Measurements from ENCODE around the gene PTDSS2. TPM values are rescaled to one million over a fixed set of nuclear protein-coding genes. Genes with fewer than 3 reads are reported as not detected.
A peak's percentile ranks its signal among the peaks of the same experiment; 100 is the strongest.

The PTDSS2 gene
- total and polyA plus RNA-seq, 2 of the 13 experiments (the other 11 are each of a cell fraction or from before 2014, with no cell fraction given) = 21.7 to 26.4 TPM

DNA sequence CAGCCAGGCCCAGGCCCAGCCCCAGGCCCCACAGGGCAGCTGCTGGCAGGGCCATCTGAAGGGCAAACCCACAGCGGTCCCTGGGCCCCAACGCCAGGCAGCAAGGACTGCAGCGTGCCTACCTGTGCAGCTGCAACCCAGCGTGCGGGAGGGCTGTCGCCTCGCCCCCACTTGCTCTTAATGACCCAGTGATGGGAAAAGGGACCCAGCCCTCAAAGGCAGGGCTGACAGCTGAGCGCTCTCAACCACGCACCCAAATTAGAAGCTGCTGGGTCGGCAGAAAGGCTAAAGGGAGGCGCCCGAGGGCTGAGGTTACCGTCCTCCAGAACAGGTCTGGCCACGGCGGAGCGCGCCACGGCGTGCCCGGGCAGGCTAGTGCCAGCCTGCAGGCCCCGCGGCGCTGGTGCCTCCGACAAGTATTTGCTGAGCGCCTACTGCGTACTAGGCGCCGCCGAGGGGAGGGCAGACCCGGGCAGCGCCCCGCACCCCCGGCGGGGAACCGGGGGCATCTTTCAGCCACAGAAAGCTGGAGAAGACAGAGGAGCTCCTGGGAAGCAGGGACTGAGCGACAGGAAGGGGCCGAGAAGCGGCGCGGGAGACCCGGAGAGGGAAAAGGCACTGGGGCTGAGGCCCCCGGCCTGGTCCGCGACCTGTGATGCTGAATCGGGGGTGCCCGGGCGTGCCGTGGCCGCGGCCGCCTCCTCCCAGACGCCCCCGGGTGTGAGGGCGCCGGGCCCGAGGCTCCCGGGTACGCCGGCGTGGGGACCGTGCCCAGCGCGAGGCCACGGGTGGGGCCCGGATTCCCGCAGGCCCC, 84.5 kb downstream of the PTDSS2 start (continued):
- TF ChIP-seq, protein P1, sequence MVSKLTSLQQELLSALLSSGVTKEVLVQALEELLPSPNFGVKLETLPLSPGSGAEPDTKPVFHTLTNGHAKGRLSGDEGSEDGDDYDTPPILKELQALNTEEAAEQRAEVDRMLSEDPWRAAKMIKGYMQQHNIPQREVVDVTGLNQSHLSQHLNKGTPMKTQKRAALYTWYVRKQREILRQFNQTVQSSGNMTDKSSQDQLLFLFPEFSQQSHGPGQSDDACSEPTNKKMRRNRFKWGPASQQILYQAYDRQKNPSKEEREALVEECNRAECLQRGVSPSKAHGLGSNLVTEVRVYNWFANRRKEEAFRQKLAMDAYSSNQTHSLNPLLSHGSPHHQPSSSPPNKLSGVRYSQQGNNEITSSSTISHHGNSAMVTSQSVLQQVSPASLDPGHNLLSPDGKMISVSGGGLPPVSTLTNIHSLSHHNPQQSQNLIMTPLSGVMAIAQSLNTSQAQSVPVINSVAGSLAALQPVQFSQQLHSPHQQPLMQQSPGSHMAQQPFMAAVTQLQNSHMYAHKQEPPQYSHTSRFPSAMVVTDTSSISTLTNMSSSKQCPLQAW (CRISPR knock-in tag; IDR thresholded peaks at IDR 0.05) = peak; percentile 60; the same call in 1 of the 2 replicates
- TF ChIP-seq CHD2 (IDR thresholded peaks at IDR 0.05; ENCODE audit: low read depth, low read length) (no peak), POLR2A (IDR thresholded peaks at IDR 0.05; ENCODE audit: insufficient read depth in 1 of 2, low read depth in 2 of 2, low read length in 2 of 2) (no peak), ZNF382 (CRISPR knock-in tag; IDR thresholded peaks at IDR 0.05; ENCODE audit: borderline replicate concordance) (no peak), JDP2 (CRISPR knock-in tag; IDR thresholded peaks at IDR 0.05; ENCODE audit: borderline replicate concordance) (no peak), SRSF1 (optimal IDR thresholded peaks at IDR 0.05; ENCODE audit: low read depth, low read length) (no peak), ZNF101 (CRISPR knock-in tag; IDR thresholded peaks at IDR 0.05; ENCODE audit: borderline replicate concordance, low read depth) (no peak), RFX3 (CRISPR knock-in tag; IDR thresholded peaks at IDR 0.05) (no peak), PHF8 (CRISPR knock-in tag; IDR thresholded peaks at IDR 0.05) (peak; percentile 35; the same call in 1 of the 2 replicates)
- TF ChIP-seq, protein P2, sequence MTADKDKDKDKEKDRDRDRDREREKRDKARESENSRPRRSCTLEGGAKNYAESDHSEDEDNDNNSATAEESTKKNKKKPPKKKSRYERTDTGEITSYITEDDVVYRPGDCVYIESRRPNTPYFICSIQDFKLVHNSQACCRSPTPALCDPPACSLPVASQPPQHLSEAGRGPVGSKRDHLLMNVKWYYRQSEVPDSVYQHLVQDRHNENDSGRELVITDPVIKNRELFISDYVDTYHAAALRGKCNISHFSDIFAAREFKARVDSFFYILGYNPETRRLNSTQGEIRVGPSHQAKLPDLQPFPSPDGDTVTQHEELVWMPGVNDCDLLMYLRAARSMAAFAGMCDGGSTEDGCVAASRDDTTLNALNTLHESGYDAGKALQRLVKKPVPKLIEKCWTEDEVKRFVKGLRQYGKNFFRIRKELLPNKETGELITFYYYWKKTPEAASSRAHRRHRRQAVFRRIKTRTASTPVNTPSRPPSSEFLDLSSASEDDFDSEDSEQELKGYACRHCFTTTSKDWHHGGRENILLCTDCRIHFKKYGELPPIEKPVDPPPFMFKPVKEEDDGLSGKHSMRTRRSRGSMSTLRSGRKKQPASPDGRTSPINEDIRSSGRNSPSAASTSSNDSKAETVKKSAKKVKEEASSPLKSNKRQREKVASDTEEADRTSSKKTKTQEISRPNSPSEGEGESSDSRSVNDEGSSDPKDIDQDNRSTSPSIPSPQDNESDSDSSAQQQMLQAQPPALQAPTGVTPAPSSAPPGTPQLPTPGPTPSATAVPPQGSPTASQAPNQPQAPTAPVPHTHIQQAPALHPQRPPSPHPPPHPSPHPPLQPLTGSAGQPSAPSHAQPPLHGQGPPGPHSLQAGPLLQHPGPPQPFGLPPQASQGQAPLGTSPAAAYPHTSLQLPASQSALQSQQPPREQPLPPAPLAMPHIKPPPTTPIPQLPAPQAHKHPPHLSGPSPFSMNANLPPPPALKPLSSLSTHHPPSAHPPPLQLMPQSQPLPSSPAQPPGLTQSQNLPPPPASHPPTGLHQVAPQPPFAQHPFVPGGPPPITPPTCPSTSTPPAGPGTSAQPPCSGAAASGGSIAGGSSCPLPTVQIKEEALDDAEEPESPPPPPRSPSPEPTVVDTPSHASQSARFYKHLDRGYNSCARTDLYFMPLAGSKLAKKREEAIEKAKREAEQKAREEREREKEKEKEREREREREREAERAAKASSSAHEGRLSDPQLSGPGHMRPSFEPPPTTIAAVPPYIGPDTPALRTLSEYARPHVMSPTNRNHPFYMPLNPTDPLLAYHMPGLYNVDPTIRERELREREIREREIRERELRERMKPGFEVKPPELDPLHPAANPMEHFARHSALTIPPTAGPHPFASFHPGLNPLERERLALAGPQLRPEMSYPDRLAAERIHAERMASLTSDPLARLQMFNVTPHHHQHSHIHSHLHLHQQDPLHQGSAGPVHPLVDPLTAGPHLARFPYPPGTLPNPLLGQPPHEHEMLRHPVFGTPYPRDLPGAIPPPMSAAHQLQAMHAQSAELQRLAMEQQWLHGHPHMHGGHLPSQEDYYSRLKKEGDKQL (CRISPR knock-in tag; IDR thresholded peaks at IDR 0.05; ENCODE audit: low read depth) = no peak
- TF ChIP-seq, protein P3, sequence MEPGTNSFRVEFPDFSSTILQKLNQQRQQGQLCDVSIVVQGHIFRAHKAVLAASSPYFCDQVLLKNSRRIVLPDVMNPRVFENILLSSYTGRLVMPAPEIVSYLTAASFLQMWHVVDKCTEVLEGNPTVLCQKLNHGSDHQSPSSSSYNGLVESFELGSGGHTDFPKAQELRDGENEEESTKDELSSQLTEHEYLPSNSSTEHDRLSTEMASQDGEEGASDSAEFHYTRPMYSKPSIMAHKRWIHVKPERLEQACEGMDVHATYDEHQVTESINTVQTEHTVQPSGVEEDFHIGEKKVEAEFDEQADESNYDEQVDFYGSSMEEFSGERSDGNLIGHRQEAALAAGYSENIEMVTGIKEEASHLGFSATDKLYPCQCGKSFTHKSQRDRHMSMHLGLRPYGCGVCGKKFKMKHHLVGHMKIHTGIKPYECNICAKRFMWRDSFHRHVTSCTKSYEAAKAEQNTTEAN (CRISPR knock-in tag; conservative IDR thresholded peaks at IDR 0.05) = 0 out of 2 replicates have a peak, but pooled peaks have one; percentile 26
- TF ChIP-seq, protein P4, sequence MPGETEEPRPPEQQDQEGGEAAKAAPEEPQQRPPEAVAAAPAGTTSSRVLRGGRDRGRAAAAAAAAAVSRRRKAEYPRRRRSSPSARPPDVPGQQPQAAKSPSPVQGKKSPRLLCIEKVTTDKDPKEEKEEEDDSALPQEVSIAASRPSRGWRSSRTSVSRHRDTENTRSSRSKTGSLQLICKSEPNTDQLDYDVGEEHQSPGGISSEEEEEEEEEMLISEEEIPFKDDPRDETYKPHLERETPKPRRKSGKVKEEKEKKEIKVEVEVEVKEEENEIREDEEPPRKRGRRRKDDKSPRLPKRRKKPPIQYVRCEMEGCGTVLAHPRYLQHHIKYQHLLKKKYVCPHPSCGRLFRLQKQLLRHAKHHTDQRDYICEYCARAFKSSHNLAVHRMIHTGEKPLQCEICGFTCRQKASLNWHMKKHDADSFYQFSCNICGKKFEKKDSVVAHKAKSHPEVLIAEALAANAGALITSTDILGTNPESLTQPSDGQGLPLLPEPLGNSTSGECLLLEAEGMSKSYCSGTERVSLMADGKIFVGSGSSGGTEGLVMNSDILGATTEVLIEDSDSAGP (CRISPR knock-in tag; IDR thresholded peaks at IDR 0.05; ENCODE audit: borderline replicate concordance) = peak; percentile 54; the same call in 1 of the 2 replicates
- TF ChIP-seq, protein P5, sequence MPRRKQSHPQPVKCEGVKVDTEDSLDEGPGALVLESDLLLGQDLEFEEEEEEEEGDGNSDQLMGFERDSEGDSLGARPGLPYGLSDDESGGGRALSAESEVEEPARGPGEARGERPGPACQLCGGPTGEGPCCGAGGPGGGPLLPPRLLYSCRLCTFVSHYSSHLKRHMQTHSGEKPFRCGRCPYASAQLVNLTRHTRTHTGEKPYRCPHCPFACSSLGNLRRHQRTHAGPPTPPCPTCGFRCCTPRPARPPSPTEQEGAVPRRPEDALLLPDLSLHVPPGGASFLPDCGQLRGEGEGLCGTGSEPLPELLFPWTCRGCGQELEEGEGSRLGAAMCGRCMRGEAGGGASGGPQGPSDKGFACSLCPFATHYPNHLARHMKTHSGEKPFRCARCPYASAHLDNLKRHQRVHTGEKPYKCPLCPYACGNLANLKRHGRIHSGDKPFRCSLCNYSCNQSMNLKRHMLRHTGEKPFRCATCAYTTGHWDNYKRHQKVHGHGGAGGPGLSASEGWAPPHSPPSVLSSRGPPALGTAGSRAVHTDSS (CRISPR knock-in tag; conservative IDR thresholded peaks at IDR 0.05) = no peak
- TF ChIP-seq, protein P6, sequence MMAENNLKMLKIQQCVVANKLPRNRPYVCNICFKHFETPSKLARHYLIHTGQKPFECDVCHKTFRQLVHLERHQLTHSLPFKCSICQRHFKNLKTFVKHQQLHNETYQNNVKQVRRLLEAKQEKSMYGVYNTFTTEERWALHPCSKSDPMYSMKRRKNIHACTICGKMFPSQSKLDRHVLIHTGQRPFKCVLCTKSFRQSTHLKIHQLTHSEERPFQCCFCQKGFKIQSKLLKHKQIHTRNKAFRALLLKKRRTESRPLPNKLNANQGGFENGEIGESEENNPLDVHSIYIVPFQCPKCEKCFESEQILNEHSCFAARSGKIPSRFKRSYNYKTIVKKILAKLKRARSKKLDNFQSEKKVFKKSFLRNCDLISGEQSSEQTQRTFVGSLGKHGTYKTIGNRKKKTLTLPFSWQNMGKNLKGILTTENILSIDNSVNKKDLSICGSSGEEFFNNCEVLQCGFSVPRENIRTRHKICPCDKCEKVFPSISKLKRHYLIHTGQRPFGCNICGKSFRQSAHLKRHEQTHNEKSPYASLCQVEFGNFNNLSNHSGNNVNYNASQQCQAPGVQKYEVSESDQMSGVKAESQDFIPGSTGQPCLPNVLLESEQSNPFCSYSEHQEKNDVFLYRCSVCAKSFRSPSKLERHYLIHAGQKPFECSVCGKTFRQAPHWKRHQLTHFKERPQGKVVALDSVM (CRISPR knock-in tag; IDR thresholded peaks at IDR 0.05) = peak; percentile 54; the same call in 1 of the 2 replicates
